ENCODE data around the gene MLN. TPM values are rescaled to one million over a fixed set of nuclear protein-coding genes. Genes with fewer than 3 reads are reported as not detected.

Gene MLN
- total RNA-seq, 1 donor from 2014 or later, result not detected

- peak; percentile 49 for DNase-seq
These were observed 32.4 kb downstream of the MLN start for GRCh38 chr6:33771146-33772081.

GRCh38 chr6:33770833-33771145 is 33.0 kb downstream of the MLN start:
- no peak for DNase-seq

GRCh38 chr6:33770124-33770832 is 33.5 kb downstream of the MLN start:
- no peak for DNase-seq

- no peak for DNase-seq
These were observed 34.5 kb downstream of the MLN start for GRCh38 chr6:33769248-33769821.

GRCh38 chr6:33768644-33769120 is 35.1 kb downstream of the MLN start:
- peak; percentile 54 for DNase-seq

GRCh38 chr6:33766921-33767907 is 36.6 kb downstream of the MLN start:
- DNase-seq, result no peak

- no peak for DNase-seq
These were observed 38.4 kb downstream of the MLN start for GRCh38 chr6:33765368-33765767.

GRCh38 chr6:33764036-33764435 is 39.8 kb downstream of the MLN start:
- DNase-seq, result no peak

- no peak for DNase-seq
These were observed 40.3 kb downstream of the MLN start for GRCh38 chr6:33763483-33763882.

GRCh38 chr6:33762713-33763112 is 41.1 kb downstream of the MLN start:
- no peak for DNase-seq

- DNase-seq, result peak; percentile 34
These were observed 41.7 kb downstream of the MLN start for GRCh38 chr6:33761922-33762629.

- DNase-seq, result no peak
These were observed 42.3 kb downstream of the MLN start for GRCh38 chr6:33761581-33761921.

GRCh38 chr6:33759887-33760629 is 43.7 kb downstream of the MLN start:
- DNase-seq, result no peak

- no peak for DNase-seq
These were observed 45.0 kb downstream of the MLN start for GRCh38 chr6:33758815-33759216.

- no peak for DNase-seq
These were observed 45.9 kb downstream of the MLN start for GRCh38 chr6:33757906-33758305.

- DNase-seq, result no peak
These were observed 46.7 kb downstream of the MLN start for GRCh38 chr6:33757113-33757512.

GRCh38 chr6:33756211-33756954 is 47.4 kb downstream of the MLN start:
- DNase-seq, result no peak

GRCh38 chr6:33755070-33755869 is 48.5 kb downstream of the MLN start:
- DNase-seq, result no peak

- DNase-seq, result no peak
These were observed 49.6 kb downstream of the MLN start for GRCh38 chr6:33754222-33754621.
